ENCODE results near the gene IGF1R.
A peak's percentile ranks its signal among the peaks of the same experiment; 100 is the strongest.

IGF1R gene

GRCh38 chr15:98902931-98903330 is 254.6 kb downstream of the IGF1R start:
- Histone ChIP-seq H3K27me3 (ENCODE audit: low read depth, low read length) (no peaks in the 10 kb centered on the region), H3K4me1 (ENCODE audit: control insufficient read depth in 1 of 2, insufficient read depth in 2 of 2, low read length in 2 of 2) (peaks cover 0 to 18% of the 10 kb centered on the region in 2 donors), H3K27ac (ENCODE audit: low read length) (no peak overlapping the region), H3K4me3 (ENCODE audit: low read depth in 1 of 2, low read length in 2 of 2) (no peak overlapping the region), H3K36me3 (ENCODE audit: control insufficient read depth in 1 of 2, insufficient read depth in 2 of 2, low read length in 2 of 2) (peaks cover 0 to 4% of the 10 kb centered on the region in 2 donors), H3K9me3 (ENCODE audit: control insufficient read depth in 1 of 2, low read length in 2 of 2) (no peaks in the 10 kb centered on the region)

DNA sequence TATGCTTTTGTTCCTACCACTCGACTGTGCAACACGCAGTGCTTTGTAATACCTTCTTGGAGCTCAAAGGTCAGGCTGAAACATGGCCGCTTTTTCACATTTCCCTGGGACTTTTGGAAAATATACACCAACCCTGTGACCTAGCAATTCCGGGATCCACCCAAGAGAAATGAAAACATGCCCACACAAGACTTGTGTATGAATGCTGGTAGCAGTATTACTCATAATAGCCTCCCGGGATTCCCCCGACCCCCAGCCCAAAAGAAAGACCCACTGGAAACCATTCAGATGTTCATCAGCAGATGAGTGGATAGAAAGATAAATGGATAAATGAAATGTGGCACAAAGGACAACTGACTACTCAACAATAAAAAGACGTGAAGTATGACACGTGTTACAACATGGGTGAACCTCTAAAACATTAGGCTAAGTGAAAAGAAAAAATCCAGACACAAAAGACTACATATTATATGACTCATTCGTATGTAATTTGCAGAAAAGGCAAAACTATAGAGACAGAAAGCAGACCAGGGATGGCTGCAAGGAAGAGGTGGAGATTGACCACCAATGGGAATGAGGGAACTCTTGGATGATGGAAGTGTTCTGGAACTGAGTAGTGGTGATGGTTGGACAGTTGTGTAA is 255.2 kb downstream of the IGF1R start:
- peaks cover 0 to 18% of the 10 kb centered on the region in 2 donors for H3K4me1 ChIP-seq (ENCODE audit: control insufficient read depth in 1 of 2, insufficient read depth in 2 of 2, low read length in 2 of 2)
- no peaks in the 10 kb centered on the region for H3K27me3 ChIP-seq (ENCODE audit: low read depth, low read length)
- no peak overlapping the region for H3K27ac ChIP-seq (ENCODE audit: low read length)
- no peak overlapping the region for H3K4me3 ChIP-seq (ENCODE audit: low read depth in 1 of 2, low read length in 2 of 2)
- peaks cover 0 to under 1% of the 10 kb centered on the region in 2 donors for H3K36me3 ChIP-seq (ENCODE audit: control insufficient read depth in 1 of 2, insufficient read depth in 2 of 2, low read length in 2 of 2)
- H3K9me3 ChIP-seq (ENCODE audit: control insufficient read depth in 1 of 2, low read length in 2 of 2), result no peaks in the 10 kb centered on the region

DNA sequence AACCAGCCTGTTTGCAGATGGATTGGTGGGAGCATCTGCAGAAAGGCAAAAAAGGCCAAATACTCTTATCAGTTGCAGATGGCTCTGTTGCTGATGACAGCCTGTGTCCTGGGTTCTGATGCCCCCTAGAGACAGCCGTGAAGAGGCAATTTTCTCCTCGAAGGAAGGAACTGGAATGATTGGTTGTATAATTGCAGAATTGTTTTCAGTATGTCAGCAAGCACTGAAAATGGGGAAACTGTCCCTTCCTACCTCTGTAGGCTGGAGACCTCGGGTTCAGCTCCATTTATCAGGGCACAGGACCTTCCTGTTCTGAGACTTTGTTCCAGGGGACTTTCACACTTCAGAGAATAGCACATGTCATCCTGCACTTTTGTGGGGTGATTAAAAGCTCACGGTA is 256.2 kb downstream of the IGF1R start:
- H3K4me3 ChIP-seq (ENCODE audit: low read depth in 1 of 2, low read length in 2 of 2), result no peak overlapping the region
- no peaks in the 10 kb centered on the region for H3K27me3 ChIP-seq (ENCODE audit: low read depth, low read length)
- H3K9me3 ChIP-seq (ENCODE audit: control insufficient read depth in 1 of 2, low read length in 2 of 2), result no peaks in the 10 kb centered on the region
- no peak overlapping the region for H3K27ac ChIP-seq (ENCODE audit: low read length)
- H3K36me3 ChIP-seq (ENCODE audit: control insufficient read depth in 1 of 2, insufficient read depth in 2 of 2, low read length in 2 of 2), result peaks cover 0 to 5% of the 10 kb centered on the region in 2 donors
- peaks cover 0 to 18% of the 10 kb centered on the region in 2 donors for H3K4me1 ChIP-seq (ENCODE audit: control insufficient read depth in 1 of 2, insufficient read depth in 2 of 2, low read length in 2 of 2)

DNA sequence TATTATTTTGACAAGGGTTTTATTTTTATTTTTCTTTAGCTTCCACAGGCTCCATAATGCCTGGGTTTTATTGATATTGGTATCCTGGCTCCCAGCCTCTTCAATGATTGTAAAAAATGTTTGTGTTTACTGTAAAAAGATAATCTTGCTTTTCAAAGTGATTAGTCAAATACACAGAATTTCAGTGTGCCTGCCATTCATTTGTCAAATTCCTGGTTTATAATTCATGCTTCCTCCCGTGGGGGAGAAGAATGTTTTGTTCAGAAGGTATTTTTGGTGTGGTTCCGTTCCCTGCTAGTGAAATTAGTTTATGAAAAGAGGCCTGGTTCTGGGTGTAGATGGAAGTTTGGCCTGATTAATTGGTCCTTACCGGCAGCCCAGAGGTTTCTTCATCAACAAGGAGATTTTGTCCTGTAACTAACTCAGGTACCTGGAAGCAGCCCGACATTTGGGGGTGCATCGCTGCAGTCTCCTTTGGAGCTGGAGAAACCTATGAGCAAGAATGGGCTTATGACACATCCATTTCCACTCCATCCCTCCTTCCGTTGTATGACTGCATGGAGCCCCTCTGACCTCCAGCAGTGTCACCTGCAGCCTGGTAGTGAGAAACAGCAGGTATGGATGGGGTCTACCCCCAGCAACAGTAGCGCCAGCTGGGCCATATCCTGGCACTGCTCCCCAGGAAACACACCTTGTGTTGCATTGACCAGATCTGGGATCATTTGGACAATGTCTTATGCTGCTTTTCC is 257.8 kb downstream of the IGF1R start:
- Histone ChIP-seq H3K9me3 (ENCODE audit: control insufficient read depth in 1 of 2, low read length in 2 of 2) (no peaks in the 10 kb centered on the region), H3K27ac (ENCODE audit: low read length) (no peak overlapping the region), H3K4me1 (ENCODE audit: control insufficient read depth in 1 of 2, insufficient read depth in 2 of 2, low read length in 2 of 2) (peaks cover 0 to 16% of the 10 kb centered on the region in 2 donors), H3K27me3 (ENCODE audit: low read depth, low read length) (no peaks in the 10 kb centered on the region), H3K4me3 (ENCODE audit: low read depth in 1 of 2, low read length in 2 of 2) (no peak overlapping the region), H3K36me3 (ENCODE audit: control insufficient read depth in 1 of 2, insufficient read depth in 2 of 2, low read length in 2 of 2) (peaks cover 7 to 18% of the 10 kb centered on the region in 2 donors)

- Histone ChIP-seq H3K27me3 (ENCODE audit: low read depth, low read length) (no peaks in the 10 kb centered on the region), H3K9me3 (ENCODE audit: control insufficient read depth in 1 of 2, low read length in 2 of 2) (no peaks in the 10 kb centered on the region), H3K36me3 (ENCODE audit: control insufficient read depth in 1 of 2, insufficient read depth in 2 of 2, low read length in 2 of 2) (peaks cover 13 to 24% of the 10 kb centered on the region in 2 donors), H3K27ac (ENCODE audit: low read length) (no peak overlapping the region), H3K4me1 (ENCODE audit: control insufficient read depth in 1 of 2, insufficient read depth in 2 of 2, low read length in 2 of 2) (peaks cover 0 to 13% of the 10 kb centered on the region in 2 donors), H3K4me3 (ENCODE audit: low read depth in 1 of 2, low read length in 2 of 2) (no peak overlapping the region)
Observed at GRCh38 chr15:98906712-98907083, 258.4 kb downstream of the IGF1R start.

GRCh38 chr15:98907927-98908471 is 259.7 kb downstream of the IGF1R start:
- H3K27me3 ChIP-seq (ENCODE audit: low read depth, low read length), result no peaks in the 10 kb centered on the region
- peaks cover 20 to 36% of the 10 kb centered on the region in 2 donors for H3K36me3 ChIP-seq (ENCODE audit: control insufficient read depth in 1 of 2, insufficient read depth in 2 of 2, low read length in 2 of 2)
- H3K27ac ChIP-seq (ENCODE audit: low read length), result no peak overlapping the region
- no peaks in the 10 kb centered on the region for H3K9me3 ChIP-seq (ENCODE audit: control insufficient read depth in 1 of 2, low read length in 2 of 2)
- H3K4me3 ChIP-seq (ENCODE audit: low read depth in 1 of 2, low read length in 2 of 2), result no peak overlapping the region
- H3K4me1 ChIP-seq (ENCODE audit: control insufficient read depth in 1 of 2, insufficient read depth in 2 of 2, low read length in 2 of 2), result peaks cover 0 to 13% of the 10 kb centered on the region in 2 donors

GRCh38 chr15:98909968-98910885 is 261.9 kb downstream of the IGF1R start:
- H3K4me3 ChIP-seq (ENCODE audit: low read depth in 1 of 2, low read length in 2 of 2), result no peak overlapping the region
- peaks cover 26 to 43% of the 10 kb centered on the region in 2 donors for H3K36me3 ChIP-seq (ENCODE audit: control insufficient read depth in 1 of 2, insufficient read depth in 2 of 2, low read length in 2 of 2)
- H3K9me3 ChIP-seq (ENCODE audit: control insufficient read depth in 1 of 2, low read length in 2 of 2), result no peaks in the 10 kb centered on the region
- H3K4me1 ChIP-seq (ENCODE audit: control insufficient read depth in 1 of 2, insufficient read depth in 2 of 2, low read length in 2 of 2), result peaks cover 5 to 18% of the 10 kb centered on the region in 2 donors
- no peak overlapping the region for H3K27ac ChIP-seq (ENCODE audit: low read length)
- no peaks in the 10 kb centered on the region for H3K27me3 ChIP-seq (ENCODE audit: low read depth, low read length)

GRCh38 chr15:98914626-98915025 is 266.3 kb downstream of the IGF1R start:
- peak overlapping the region; percentile 14 for H3K27ac ChIP-seq (ENCODE audit: low read length)
- no peak overlapping the region for H3K4me3 ChIP-seq (ENCODE audit: low read depth in 1 of 2, low read length in 2 of 2)
- H3K9me3 ChIP-seq (ENCODE audit: control insufficient read depth in 1 of 2, low read length in 2 of 2), result no peaks in the 10 kb centered on the region
- H3K4me1 ChIP-seq (ENCODE audit: control insufficient read depth in 1 of 2, insufficient read depth in 2 of 2, low read length in 2 of 2), result peaks cover 5% of the 10 kb centered on the region in 2 donors
- H3K27me3 ChIP-seq (ENCODE audit: low read depth, low read length), result no peaks in the 10 kb centered on the region
- peaks cover 48 to 57% of the 10 kb centered on the region in 2 donors for H3K36me3 ChIP-seq (ENCODE audit: control insufficient read depth in 1 of 2, insufficient read depth in 2 of 2, low read length in 2 of 2)

GRCh38 chr15:98916826-98917225 is 268.5 kb downstream of the IGF1R start:
- Histone ChIP-seq H3K36me3 (ENCODE audit: control insufficient read depth in 1 of 2, insufficient read depth in 2 of 2, low read length in 2 of 2) (peaks cover 40 to 43% of the 10 kb centered on the region in 2 donors), H3K27me3 (ENCODE audit: low read depth, low read length) (no peaks in the 10 kb centered on the region), H3K9me3 (ENCODE audit: control insufficient read depth in 1 of 2, low read length in 2 of 2) (no peaks in the 10 kb centered on the region), H3K27ac (ENCODE audit: low read length) (no peak overlapping the region), H3K4me1 (ENCODE audit: control insufficient read depth in 1 of 2, insufficient read depth in 2 of 2, low read length in 2 of 2) (peaks cover 5% of the 10 kb centered on the region in 2 donors), H3K4me3 (ENCODE audit: low read depth in 1 of 2, low read length in 2 of 2) (no peak overlapping the region)

DNA sequence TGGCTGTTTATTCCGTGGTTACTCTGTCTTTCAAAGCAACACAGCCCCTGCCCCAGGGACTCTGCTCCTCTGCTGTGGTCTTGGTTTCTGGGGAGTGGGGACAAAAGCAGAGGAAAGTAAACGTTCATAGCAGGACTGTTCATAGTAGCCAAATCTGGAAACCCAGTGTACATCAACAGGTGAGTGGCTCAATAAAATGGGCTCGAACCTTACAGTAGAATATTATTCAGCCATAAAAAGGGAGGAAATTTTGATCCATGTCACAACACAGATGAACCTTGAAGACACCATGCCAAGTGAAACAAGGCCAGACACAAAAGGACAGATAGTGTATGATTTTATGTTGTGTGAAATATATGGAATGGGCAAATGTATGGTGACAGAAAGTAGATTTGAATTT is 269.1 kb downstream of the IGF1R start:
- Histone ChIP-seq H3K4me1 (ENCODE audit: control insufficient read depth in 1 of 2, insufficient read depth in 2 of 2, low read length in 2 of 2) (peaks cover 5% of the 10 kb centered on the region in 2 donors), H3K4me3 (ENCODE audit: low read depth in 1 of 2, low read length in 2 of 2) (no peak overlapping the region), H3K9me3 (ENCODE audit: control insufficient read depth in 1 of 2, low read length in 2 of 2) (no peaks in the 10 kb centered on the region), H3K27me3 (ENCODE audit: low read depth, low read length) (no peaks in the 10 kb centered on the region), H3K36me3 (ENCODE audit: control insufficient read depth in 1 of 2, insufficient read depth in 2 of 2, low read length in 2 of 2) (peaks cover 40 to 44% of the 10 kb centered on the region in 2 donors), H3K27ac (ENCODE audit: low read length) (no peak overlapping the region)

Data from muscle layer of duodenum (tissue), 2 donors.